Panc1 (cell line): ENCODE data around the gene KRT82.
A peak's percentile ranks its signal among the peaks of the same experiment; 100 is the strongest.

Experiments used
- POLR2AphosphoS5 ChIP-seq: IDR thresholded peaks from 2 replicates; pipeline ENCODE4 v1.6.1; 2012; ENCODE audit warnings: mild to moderate bottlenecking, low read depth, low read length, moderate library complexity
- SIN3A ChIP-seq: IDR thresholded peaks from 2 replicates; pipeline ENCODE4 v1.6.1; 2012; ENCODE audit warnings: low read depth, mild to moderate bottlenecking, low read length, moderate library complexity, borderline replicate concordance; ENCODE audit not compliant: insufficient read depth
- TF ChIP-seq, protein P1 (sequence below): fragments of 450-650 bp; IDR thresholded peaks from 2 replicates; pipeline ENCODE4 v1.5.1; 2017; ENCODE audit warnings: mild to moderate bottlenecking

- TF ChIP-seq, protein P1, sequence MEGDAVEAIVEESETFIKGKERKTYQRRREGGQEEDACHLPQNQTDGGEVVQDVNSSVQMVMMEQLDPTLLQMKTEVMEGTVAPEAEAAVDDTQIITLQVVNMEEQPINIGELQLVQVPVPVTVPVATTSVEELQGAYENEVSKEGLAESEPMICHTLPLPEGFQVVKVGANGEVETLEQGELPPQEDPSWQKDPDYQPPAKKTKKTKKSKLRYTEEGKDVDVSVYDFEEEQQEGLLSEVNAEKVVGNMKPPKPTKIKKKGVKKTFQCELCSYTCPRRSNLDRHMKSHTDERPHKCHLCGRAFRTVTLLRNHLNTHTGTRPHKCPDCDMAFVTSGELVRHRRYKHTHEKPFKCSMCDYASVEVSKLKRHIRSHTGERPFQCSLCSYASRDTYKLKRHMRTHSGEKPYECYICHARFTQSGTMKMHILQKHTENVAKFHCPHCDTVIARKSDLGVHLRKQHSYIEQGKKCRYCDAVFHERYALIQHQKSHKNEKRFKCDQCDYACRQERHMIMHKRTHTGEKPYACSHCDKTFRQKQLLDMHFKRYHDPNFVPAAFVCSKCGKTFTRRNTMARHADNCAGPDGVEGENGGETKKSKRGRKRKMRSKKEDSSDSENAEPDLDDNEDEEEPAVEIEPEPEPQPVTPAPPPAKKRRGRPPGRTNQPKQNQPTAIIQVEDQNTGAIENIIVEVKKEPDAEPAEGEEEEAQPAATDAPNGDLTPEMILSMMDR, result no peak
- TF ChIP-seq SIN3A, result no peak
- peak; percentile 60; the same call in 1 of the 2 replicates for TF ChIP-seq POLR2AphosphoS5
Measured at GRCh38 chr12:52454411-52455201, 48.5 kb upstream of the KRT82 start.
